Measurements from ENCODE around the gene SOWAHB.

Gene SOWAHB, protein sequence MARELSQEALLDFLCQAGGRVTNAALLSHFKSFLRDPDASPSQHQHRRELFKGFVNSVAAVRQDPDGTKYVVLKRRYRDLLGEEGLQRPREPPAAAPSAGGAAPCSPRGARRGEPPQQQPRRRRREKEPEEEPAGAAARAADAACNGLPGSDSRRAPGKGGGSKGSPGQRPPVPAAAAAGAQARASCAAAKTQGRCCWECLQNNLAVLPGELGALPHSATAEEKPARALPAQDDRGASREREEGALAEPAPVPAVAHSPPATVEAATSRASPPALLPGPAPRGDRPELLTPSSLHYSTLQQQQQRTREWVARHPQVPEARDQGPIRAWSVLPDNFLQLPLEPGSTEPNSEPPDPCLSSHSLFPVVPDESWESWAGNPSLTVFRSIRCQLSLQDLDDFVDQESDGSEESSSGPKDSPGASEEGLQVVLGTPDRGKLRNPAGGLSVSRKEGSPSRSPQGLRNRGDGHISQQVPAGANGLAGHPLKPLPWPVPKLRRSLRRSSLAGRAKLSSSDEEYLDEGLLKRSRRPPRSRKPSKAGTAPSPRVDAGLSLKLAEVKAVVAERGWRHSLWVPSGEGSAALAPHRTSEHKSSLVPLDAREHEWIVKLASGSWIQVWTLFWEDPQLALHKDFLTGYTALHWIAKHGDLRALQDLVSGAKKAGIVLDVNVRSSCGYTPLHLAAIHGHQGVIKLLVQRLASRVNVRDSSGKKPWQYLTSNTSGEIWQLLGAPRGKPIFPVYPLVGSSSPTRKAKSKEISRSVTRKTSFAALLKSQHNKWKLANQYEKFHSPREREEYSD

DNA sequence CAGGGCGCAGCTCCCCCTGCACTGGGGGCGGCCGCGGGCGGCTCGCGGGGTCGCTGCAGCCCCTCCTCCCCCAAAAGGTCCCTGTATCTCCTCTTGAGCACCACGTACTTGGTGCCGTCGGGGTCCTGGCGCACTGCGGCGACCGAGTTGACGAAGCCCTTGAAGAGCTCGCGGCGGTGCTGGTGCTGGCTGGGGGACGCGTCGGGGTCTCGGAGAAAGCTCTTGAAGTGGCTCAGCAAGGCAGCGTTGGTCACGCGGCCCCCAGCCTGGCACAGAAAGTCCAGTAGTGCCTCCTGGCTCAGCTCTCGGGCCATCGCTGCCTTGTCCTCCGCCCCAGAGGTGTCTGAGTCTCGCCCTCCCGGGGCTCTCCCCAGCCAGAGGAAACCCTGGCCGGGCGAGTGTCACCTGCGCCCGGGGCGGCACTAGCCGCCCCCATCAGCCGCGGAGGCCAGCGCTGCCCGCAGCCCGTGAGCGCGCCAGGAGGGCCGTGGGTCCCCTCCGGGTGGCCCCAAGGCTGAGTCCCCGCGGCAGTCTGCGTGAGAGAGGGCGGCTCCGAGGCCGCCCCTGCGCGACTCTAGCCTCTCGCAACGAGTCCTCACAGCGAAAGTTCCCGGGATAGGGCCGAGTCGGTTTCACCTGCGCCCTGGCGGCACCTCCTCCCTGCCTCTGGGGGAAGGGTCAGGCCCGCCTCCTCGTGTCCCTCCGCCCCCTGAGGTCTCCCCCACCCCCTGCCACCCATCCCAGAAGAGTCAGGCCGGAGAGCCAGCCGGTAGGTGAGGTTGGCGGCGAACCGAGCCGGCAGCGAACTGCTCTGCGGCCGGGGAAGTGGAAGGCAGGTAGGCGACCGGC is at the start of gene SOWAHB:
Gene SOWAHB, minus strand, starts transcription at position 609 of the 849 bp plus-strand sequence. Its CDS starts 295 bp downstream, at position 314.
- DNase-seq (ENCODE audit: low read depth): peak; percentile 12

DNA sequence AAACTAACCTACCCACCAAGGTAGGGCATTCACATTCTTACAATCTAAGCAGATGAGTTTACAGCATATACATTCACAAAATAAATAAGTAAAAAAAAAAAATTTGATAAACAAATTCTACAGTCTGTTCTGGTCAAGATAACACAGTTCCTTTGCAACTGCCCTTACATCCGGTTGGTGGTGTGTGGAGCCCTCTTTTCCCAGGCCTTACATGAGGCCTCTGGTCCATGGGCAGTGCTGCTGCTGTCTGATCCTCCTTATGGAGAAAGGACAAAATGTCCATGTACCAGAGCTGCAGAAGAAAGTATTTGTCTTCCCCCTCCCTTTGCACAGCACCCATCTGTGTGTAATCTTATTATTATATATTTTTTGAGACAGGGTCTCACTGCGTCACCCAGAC is 49.4 kb upstream of the SOWAHB start:
- DNase-seq (ENCODE audit: low read depth): no peak

DNA sequence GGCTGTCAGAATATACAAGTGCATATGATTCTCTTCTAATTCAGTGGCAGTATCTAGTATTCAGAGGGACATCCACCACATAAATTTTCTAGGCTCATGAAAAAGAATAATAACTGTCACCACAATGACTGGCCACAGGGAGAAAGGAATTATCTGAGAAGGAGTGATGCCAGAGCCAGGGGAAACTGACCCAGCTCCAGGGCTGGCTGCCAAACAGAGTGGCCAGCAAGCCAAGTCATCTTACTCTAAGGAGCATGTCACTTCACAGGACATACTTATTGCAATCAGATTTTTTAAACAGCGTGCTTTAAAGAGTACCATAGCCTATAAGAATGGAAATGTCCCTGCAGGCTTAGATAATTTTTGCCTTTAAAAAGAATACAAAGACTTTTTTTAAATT is 45.8 kb upstream of the SOWAHB start:
- DNase-seq (ENCODE audit: low read depth): no peak

DNA sequence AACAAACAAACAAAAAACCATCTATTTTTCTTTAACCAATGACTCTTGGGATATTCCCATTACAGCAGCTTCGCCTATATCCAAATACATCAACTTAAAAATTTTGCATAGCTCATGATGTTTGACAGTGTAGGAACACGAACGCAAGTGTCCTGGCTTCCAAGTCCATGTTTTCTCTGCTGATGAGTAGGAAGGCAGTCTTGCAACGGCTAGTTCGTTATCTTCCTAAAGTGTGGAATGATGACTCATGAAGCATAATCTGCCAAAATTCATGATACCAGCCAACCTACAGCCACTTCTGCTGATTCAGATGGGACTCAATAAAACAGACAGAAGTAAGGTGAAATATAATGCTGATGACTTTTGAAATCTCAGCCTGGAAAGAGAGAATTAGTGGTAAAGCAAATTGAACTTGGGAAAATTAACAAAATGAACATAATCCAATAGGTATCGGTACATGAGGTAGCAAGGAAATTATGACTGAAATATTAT is 45.2 kb upstream of the SOWAHB start:
- DNase-seq (ENCODE audit: low read depth): no peak

DNA sequence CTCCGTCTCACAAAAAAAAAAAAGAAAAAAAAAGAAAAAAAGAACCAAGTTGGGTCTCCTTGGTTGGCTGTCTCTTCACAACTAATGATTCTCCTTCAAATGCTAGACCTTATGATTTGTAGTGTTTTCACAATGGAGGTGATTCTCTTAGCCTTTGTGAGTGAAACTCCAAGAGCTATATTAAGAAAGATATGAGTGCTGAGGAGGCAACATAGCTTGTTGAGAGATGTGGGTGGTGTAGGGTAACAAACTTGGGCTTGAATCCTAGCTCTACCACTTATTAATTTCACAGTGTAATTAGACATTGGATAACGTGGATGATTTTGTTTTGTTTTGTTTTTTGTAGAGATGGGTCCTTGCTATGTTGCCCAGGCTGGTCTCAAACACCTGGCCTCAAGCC is 41.2 kb upstream of the SOWAHB start:
- DNase-seq (ENCODE audit: low read depth): no peak

DNA sequence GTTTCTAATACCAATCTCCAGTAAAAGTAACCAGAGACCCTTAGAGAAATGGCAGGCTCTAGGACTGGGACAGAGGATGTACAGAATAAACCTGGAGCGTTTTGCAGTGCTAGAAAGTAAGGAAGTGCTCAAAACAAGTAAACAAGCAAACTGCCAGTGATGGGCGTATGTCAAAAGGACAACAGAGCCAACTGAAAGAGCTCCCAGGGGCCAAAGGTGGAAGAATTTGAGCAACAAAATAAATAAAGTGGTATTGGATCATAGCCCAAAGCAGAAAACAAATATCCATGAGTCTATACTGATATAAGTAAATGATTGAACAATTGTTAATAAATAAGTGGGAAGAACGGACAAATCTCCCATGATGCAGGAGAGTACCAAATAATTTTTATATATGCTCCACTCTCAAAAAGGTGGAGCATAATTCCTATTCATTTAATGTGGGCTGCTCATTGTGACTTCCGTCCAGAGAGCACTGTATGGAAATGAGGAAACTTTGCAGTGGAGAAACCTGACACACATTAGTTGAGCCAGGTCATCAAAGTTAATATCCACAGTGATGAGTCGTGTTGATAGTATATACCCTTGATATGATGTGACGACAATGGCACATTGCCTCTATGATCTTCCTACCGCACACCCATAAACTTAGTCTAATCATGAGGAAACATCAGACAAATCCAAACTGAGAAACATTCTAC is 33.8 kb upstream of the SOWAHB start:
- no peak for DNase-seq (ENCODE audit: low read depth)

DNA sequence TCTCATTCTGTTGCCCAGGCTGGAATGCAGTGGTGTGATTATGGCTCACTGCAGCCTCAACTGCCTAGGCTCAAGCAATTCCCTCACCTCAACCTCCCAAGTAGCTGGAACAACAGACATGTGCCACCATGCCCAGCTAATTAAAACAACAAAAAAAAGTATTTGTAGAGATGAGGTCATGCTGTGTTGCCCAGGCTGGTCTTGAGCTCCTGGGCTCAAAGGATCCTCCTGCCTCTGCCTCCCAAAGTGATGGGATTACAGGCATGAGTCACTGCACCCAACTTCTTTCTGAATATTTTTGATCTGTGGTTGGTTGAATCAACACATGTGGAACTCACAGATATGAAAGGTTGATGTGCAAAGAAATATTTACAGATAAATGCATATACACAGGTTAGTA is 33.1 kb upstream of the SOWAHB start:
- DNase-seq (ENCODE audit: low read depth): no peak

DNA sequence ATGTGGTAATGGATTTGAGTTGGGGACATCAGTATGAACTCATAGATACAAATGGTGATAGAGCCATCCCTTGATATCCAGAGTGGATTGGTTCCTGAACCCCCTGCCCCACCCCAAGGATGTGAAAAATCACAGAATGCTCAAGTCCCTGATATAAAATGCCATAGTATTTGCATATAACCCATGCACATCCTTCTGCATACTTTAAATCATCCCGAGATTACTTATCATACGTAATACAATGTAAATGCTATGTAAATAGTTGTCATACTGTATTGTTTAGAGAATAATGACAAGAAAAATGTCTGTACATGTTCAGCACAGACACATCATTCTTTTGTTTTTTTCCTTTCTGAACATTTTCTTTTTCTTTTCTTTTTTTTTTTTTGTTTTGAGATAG is 32.7 kb upstream of the SOWAHB start:
- DNase-seq (ENCODE audit: low read depth): no peak

DNA sequence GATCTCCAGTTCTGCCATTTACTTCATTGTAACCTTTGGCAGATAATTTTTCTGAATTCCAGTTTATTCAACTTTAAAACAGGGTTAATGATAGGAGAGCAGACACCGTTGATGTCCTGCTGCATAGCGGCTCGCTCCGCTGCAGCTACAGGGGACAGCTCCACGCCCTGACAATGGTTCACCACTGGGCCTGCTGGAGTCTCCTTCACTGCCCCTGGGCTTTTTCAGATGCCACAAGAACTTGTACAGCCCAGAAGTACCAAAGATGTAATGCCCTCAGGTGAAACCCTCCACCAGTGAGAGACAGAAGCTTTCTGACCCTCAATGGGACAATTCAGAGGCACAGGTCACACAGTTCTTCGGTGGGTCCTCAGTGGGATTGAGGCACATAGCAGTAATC is 28.9 kb upstream of the SOWAHB start:
- no peak for DNase-seq (ENCODE audit: low read depth)

DNA sequence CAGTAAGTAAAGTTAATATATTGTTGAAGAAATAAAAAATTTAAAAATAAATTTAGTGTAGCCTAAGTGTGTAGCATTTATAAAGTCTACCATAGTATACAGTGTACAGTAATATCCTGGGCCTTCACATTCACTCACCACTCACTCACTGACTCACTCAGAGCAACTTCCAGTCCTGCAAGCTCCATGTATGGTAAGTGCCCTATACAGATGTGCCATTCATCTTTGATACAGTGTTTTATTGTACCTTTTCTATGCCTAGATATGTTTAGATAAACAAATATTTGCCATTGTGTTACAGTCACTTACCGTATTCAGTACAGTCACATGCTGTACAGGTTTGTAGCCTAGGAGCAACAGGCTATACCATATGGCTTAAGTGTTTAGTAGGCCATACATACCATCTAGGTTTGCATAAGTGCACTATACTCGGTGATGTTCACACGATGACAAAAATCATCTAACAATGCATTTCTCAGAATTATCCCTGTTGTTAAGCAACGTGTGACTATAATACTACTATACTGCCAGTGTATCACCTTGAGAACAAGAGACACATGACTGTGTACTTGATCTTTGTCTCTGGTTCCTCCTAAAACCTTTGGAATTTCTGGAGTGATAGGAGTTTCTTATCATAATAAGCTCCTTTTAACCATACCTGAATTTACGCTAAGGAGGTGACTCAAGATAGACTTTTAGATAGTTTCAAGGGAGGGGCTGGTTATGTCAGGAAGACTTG is 25.8 kb upstream of the SOWAHB start:
- no peak for DNase-seq (ENCODE audit: low read depth)

DNA sequence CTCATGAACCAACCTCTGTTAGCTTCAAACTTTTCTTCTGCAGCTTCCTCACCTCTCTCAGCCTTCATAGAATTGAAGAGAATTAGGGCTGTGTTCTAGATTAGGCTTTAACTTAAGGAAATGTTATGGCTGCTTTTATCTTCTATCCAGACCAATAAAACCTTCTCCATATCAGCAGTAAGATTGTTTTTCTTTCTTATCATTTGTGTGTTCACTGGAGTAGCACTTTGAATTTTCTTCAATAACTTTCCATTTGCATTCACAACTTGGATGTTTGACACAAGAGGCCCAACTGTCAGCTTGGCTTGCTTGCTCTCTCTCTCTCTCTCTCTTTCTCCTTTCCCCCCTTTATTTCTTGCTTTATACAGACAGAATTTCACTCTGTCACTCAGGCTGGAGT is 22.8 kb upstream of the SOWAHB start:
- no peak for DNase-seq (ENCODE audit: low read depth)

DNA sequence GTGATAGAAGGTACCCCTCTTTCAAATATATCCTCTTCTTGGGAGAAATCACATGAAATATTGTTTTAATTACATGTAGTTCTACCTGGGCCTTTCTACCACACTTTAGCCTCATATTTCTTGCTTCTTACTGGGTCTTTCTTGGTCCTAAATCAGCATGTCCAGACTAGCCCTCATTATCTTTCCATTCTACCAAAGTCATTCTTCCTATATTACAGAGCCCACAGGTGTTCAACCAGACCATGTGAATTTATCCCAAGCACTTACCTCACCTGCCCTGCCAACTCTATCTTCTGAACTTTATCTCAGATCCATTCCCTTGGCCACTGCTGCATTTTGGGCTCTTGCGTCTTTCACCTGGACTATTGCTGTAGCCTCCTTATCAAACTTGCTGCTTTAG is 11.8 kb upstream of the SOWAHB start:
- no peak for DNase-seq (ENCODE audit: low read depth)

DNA sequence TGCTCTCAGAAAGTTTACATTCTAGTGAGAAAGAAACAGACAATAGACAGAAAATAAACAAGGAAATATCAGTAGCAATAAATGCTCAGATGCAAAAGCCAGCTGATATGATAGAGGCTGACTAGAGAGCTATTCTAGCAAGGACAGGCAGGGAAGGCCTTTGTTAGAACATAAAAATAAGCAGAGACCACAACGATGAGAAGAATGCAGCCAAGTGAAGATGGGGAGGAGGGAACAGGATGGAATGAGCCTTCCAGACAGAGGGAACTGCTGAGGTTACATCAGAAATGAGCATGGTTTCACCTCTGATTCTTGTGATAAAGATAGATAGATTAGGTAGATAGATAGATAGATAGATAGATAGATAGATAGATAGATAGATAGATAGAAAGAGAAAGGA is 7.6 kb upstream of the SOWAHB start:
- DNase-seq (ENCODE audit: low read depth): no peak

DNA sequence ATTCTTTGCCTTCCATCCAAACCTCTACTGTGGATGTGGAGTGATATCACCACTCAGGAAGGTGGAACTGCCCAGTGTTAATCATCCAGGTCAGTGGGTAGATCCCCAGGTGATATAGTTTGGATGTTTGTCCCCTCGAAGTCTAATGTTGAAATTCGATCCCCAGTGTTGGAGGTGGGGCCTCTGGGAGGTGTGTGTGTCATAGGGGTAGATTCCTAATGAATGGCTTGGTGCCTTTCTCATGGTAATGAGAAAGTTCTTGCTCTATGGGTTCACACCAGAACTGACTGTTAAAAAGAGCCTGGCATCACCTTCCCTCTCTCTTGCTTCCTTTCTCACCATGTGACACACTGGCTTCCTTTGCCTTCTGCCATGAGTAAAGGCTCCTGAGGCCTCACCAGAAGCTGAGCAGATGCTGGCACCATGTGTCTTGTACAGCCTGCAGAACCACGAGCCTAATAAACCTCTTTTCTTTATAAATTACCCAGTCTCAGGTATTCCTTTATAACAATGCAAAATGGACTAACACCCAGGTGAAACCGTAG is 6.8 kb upstream of the SOWAHB start:
- no peak for DNase-seq (ENCODE audit: low read depth)

DNA sequence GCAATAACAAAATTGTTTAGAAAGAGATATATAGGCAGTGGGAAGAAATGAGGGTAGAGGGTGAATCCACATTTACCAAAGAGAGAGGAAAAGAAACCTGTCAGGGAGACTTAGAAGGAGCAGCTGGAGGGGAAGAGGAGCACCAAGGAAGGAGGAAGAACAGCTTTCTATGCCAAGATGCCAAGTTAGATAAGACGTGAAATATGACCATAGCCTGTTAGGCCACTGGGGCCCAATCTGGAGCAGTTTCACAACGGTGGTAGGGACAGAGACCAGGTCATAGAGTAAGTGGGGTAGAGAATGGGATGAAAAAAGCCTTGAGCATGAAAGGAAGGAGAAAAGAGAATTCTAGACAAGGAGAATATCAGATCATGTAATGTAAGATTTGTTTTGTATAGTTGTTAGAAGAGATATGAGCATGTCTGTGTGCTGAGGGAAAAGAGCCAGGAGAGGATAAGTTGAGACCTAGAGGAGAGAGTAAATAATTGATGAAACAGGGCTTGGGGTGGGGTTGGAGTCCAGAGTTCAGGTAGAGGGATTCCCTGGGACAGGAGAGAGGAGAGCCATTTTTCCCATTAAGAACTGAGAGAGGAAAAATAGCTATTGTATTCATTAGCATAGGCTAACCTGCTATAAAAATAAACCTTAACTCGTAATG is 4.4 kb upstream of the SOWAHB start:
- DNase-seq (ENCODE audit: low read depth): no peak

DNA sequence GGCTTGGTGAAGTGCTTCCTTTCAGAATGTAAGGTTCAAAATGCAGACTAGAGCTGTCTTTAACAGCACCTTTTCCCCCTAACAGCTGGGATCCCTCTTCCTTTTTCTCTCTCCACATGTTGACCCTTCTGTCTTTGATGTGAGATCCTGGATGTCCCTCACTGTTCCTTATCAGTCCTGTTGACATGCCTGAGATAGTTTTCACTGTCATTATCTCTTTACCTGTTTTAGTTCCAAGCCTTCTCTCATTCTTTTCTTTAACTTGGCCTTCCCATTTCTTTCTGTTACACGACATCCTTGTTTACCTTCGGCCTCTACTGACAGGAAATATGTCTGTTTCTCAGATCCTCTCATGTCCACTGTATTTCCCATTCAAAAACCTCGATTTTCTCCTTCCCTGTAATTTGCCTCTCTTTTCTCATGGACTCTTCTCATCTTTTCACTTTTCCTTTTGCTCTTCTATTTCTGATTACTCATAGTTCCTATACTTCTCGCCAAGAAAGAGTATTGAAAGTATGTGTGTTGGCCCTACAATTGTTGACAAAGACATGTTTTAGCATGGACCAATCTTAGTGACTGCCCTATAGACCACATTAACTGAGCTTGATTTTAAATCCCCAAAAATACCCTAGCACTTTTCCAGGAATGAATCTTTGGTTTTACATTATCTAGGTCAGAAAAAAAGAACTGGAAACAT is 1.2 kb upstream of the SOWAHB start:
- DNase-seq (ENCODE audit: low read depth): no peak

DNA sequence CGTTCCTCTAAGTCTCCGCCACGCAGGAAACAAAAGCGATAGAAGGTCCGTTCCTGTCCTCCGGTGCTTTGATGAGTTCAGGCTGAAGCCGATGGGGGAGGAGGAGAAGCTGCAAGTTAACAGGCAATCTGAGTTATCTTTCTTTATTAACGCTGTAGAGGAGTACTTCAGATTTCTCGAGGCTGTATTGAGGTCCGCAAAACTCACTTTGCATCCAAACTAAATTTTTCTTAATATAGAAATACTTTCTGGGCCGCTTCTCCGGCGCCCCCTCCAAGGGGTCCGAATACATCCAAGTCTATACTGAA is 395 bp upstream of the SOWAHB start:
- no peak for DNase-seq (ENCODE audit: low read depth)

DNA sequence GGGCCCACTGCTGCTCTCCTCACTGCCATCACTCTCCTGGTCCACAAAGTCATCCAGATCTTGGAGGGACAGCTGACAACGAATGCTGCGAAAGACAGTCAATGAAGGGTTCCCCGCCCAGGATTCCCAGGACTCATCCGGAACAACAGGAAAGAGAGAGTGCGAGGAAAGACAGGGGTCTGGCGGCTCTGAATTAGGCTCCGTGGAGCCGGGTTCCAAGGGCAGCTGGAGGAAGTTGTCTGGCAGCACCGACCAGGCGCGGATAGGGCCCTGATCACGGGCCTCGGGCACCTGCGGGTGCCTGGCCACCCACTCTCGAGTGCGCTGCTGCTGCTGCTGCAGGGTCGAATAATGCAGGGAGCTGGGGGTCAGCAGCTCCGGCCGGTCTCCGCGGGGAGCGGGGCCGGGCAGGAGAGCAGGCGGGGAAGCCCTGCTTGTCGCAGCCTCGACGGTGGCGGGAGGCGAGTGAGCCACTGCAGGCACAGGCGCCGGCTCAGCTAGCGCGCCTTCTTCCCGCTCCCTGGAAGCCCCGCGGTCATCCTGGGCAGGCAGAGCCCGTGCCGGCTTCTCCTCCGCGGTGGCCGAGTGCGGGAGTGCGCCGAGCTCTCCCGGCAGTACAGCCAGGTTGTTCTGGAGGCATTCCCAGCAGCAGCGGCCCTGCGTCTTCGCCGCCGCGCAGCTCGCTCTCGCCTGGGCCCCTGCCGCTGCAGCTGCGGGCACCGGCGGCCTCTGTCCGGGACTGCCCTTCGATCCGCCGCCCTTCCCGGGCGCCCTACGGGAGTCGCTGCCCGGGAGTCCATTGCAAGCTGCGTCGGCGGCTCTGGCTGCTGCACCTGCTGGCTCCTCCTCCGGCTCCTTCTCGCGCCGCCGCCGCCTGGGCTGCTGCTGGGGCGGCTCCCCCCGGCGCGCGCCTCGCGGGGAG is 1.1 kb downstream of the SOWAHB start:
- DNase-seq (ENCODE audit: low read depth): peak; percentile 14

DNA sequence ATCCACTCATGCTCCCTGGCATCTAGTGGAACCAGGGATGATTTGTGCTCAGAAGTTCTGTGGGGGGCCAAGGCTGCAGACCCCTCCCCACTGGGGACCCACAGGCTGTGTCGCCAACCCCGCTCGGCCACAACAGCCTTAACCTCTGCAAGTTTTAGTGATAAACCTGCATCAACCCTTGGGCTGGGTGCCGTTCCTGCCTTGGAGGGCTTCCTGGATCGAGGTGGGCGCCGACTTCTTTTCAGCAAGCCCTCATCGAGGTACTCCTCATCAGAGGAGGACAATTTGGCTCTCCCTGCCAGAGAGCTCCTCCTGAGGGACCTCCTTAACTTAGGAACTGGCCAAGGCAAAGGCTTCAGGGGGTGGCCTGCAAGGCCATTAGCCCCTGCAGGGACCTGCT is 1.9 kb downstream of the SOWAHB start:
- DNase-seq (ENCODE audit: low read depth): no peak
